ENCODE data around the gene PDK4. TPM values are rescaled to one million over a fixed set of nuclear protein-coding genes. Genes with fewer than 3 reads are reported as not detected.

The PDK4 gene
- total and polyA plus RNA-seq, 3 donors from 2014 or later = 24.9 to 32.8 (median 29.6) TPM

GRCh38 chr7:95619517-95619916, 23.2 kb upstream of the PDK4 start:
- TF ChIP-seq CTCF (IDR thresholded peaks at IDR 0.05) (no peak), POLR2A (IDR thresholded peaks at IDR 0.05) (no peak)
- WGBS, 2 donors = 94 to 95% methylated on average over 2 of the region's 2 CpGs
- no peak for DNase-seq
- no peak overlapping the region for H3K4me3 ChIP-seq
- intact Hi-C loops (cut with DNase I; ENCODE audit: low total_unique reads) = no loop called here
- H3K4me1 ChIP-seq = no peaks in the 10 kb centered on the region
- H3K9me3 ChIP-seq = no peaks in the 10 kb centered on the region
- H3K27me3 ChIP-seq = no peaks in the 10 kb centered on the region
- no peaks in the 10 kb centered on the region for H3K36me3 ChIP-seq (ENCODE audit: low read depth, missing control alignments)
- H3K27ac ChIP-seq = no peak overlapping the region

GRCh38 chr7:95614442-95614940, 18.2 kb upstream of the PDK4 start:
- Histone ChIP-seq H3K4me1 (peaks cover 12% of the 10 kb centered on the region), H3K27ac (no peak overlapping the region), H3K36me3 (ENCODE audit: low read depth, missing control alignments) (no peaks in the 10 kb centered on the region), H3K4me3 (no peak overlapping the region), H3K9me3 (no peaks in the 10 kb centered on the region), H3K27me3 (no peaks in the 10 kb centered on the region)
- intact Hi-C loops (cut with DNase I; ENCODE audit: low total_unique reads) = no loop called here
- no peak for DNase-seq
- no peak for TF ChIP-seq CTCF (IDR thresholded peaks at IDR 0.05)
- TF ChIP-seq POLR2A (IDR thresholded peaks at IDR 0.05) = no peak
- whole genome bisulfite sequencing, 2 donors = 100% methylated on average over 1 of the region's 1 CpG

- Histone ChIP-seq H3K4me3 (no peak overlapping the region), H3K4me1 (peaks cover 33% of the 10 kb centered on the region), H3K27ac (no peak overlapping the region), H3K27me3 (no peaks in the 10 kb centered on the region), H3K36me3 (ENCODE audit: low read depth, missing control alignments) (no peaks in the 10 kb centered on the region), H3K9me3 (no peaks in the 10 kb centered on the region)
- no peak for DNase-seq
- intact Hi-C loops (cut with DNase I; ENCODE audit: low total_unique reads) = no loop called here
- TF ChIP-seq CTCF (IDR thresholded peaks at IDR 0.05) = no peak
- no peak for TF ChIP-seq POLR2A (IDR thresholded peaks at IDR 0.05)
- WGBS, 2 donors = 66 to 75% methylated on average over 2 of the region's 2 CpGs
Measured at GRCh38 chr7:95611224-95611623, 14.9 kb upstream of the PDK4 start.

GRCh38 chr7:95609277-95609971, 13.1 kb upstream of the PDK4 start:
- no peaks in the 10 kb centered on the region for H3K9me3 ChIP-seq
- peak overlapping the region; percentile 5 to 85 for H3K27ac ChIP-seq
- 29 to 33% methylated on average over 4 of the region's 4 CpGs for WGBS, 2 donors
- H3K36me3 ChIP-seq (ENCODE audit: low read depth, missing control alignments) = no peaks in the 10 kb centered on the region
- TF ChIP-seq POLR2A (IDR thresholded peaks at IDR 0.05) (no peak), CTCF (IDR thresholded peaks at IDR 0.05) (no peak)
- intact Hi-C loops (cut with DNase I; ENCODE audit: low total_unique reads) = loop anchor here (10.0 kb wide), 1 partner anchor 65 kb away; no protein-coding TSS in a partner anchor
- no peak overlapping the region for H3K4me3 ChIP-seq
- peak; percentile 51 for DNase-seq
- H3K27me3 ChIP-seq = no peaks in the 10 kb centered on the region
- H3K4me1 ChIP-seq = peaks cover 33% of the 10 kb centered on the region
